NCI-H226 (cell line): Measurements from ENCODE around the gene ING5.

Experiments used
- DNase-seq: peaks from one replicate; pipeline ENCODE4 v3.0.0-alpha.2; 2015

The ING5 gene

DNA sequence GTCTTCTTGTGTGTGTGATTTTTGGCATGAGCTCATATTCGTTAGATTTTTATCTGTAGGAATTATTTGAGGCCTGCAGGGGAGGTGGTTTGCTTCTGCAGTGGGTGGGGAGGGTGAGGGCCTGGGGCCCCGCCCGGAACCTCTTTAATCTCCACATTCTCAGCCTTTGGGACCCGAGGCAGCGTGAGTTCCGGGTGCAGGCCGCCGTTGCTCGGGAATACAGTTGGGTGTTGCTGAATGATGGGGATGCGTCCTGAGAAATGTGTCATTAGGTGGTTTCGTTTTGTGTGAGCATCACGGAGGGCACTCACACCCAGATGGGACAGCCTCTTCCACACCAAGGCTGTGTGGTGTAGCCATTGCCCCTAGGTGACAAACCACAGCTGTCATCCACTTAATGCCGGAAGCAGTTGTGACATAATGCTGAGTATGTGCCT, 61.1 kb downstream of the ING5 start:
- no peak for DNase-seq

DNA sequence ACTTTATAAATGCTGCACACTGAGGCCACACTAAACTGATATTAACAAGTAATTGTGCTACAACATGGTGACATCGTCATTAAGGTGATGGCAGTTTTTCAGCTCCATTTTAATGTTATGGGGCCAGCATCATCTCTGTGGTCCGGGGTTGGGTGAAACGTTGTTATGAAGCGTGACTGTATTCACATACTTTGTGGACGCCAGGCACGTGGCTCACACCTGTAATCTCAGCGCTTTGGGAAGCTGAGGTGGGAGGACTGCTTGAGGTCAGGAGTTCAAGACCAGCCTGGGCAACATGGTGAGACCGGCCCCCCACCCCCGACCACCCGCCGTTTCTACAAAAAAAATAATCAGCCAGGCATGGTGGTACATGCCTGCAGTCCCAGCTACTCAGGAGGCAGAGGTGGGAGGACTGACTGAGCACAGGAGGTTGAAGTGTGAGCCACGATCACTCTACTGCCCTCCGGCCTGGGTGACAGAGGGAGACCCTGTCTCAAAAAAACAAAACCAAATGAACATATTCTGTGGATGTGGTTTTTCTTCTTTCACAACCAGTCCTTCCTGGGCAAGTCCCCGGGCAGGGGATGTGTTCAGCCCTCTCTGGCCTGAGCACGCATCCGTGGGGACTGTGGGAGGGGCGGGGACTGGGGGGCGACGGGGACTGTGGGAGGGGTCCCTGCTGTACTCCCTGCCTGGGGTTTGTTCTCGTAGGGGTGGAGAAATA, 61.9 kb downstream of the ING5 start:
- no peak for DNase-seq

GRCh38 chr2:241764275-241765241, 62.7 kb downstream of the ING5 start:
- no peak for DNase-seq

DNA sequence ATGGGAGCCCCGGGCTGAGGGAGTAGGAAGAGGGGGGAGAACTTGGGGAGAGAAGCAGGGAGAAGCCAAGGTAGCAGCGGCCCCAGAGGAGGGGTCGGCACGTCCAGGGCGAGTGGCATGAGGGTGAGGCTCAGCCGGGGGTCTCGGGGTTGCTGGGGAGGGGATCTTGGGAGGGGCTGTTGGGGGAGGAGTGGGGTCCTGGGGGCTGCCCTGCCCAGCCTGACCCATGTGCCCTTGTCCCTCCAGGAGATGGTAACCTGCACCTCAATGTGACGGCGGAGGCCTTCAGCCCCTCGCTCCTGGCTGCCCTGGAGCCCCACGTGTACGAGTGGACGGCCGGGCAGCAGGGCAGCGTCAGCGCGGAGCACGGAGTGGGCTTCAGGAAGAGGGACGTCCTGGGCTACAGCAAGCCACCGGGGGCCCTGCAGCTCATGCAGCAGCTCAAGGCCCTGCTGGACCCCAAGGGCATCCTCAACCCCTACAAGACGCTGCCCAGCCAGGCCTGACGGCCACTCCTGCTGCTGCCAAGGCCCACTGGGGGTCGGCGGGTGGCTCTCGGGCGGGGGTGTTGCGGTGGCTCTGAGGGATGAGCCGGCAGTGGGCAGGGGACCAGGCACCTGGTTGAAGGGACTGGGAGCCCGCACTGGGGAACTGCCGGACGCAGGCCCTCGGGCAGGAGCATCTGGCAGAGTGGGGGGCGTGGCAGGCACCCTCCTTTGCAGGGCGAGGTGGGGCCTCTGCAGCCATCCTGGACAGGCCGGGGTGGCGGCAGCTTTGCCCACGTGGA, 65.8 kb downstream of the ING5 start:
- DNase-seq: no peak

GRCh38 chr2:241768251-241768711, 66.4 kb downstream of the ING5 start:
- no peak for DNase-seq

GRCh38 chr2:241768850-241769249, 67.0 kb downstream of the ING5 start:
- DNase-seq: no peak

GRCh38 chr2:241769819-241770184, 68.0 kb downstream of the ING5 start:
- no peak for DNase-seq

DNA sequence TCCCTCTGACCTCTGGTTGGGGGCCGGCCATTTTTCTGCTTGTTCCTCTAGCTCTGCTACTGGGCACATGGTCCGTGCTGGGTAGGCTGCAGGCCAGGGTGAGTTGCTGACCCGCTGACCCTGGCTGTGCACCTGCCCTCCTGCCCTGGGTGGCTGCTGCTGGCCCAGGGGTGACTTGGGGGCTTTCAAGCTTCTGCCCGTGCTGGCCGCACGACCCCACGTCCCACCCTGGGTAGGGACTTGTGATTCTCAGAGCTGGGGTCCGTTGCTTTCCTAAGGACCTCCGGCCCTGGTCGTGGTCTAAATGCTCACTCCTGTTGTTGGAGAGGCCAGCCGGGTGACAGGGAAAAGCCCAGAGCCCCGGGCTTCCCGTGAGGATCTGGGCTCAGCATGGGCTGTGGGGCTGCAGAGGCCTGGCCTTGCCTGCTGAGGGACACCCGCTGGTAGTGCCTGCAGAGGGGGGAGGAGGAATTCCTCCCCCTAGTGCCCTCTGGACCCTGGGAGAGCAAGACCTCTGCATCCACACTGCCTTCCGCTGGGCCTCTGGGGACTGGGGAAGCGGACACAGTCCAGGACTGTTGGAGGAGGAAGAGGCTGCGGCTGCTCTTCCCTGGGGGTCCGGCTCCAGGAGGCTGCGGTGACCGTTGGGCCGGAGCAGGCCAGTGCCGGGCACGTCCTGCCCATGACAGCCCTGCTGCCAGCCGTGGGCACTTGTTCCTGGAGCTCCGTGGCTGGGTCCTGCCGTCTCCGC, 68.5 kb downstream of the ING5 start:
- no peak for DNase-seq

DNA sequence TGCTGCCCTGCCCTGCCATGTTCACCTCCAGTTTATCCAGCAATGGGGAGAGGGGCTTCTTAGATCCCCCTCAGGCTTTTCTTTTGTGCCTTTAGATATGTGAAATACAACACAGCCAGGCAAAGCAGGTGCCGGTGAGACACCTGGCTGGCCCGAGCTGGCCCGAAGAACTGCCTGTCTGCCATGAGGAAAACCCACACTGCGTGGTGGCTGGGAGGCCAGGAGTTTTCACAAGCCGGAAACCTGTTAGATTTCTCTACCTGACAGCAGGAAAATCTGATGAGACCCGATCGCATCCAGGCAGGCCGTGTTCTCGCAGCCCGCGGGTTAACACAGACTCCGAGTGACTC, 69.1 kb downstream of the ING5 start:
- no peak for DNase-seq

- DNase-seq: no peak
Measured at GRCh38 chr2:241771286-241772062, 69.6 kb downstream of the ING5 start.

- no peak for DNase-seq
Measured at GRCh38 chr2:241772063-241772499, 70.2 kb downstream of the ING5 start.

GRCh38 chr2:241773511-241774418, 71.9 kb downstream of the ING5 start:
- no peak for DNase-seq

DNA sequence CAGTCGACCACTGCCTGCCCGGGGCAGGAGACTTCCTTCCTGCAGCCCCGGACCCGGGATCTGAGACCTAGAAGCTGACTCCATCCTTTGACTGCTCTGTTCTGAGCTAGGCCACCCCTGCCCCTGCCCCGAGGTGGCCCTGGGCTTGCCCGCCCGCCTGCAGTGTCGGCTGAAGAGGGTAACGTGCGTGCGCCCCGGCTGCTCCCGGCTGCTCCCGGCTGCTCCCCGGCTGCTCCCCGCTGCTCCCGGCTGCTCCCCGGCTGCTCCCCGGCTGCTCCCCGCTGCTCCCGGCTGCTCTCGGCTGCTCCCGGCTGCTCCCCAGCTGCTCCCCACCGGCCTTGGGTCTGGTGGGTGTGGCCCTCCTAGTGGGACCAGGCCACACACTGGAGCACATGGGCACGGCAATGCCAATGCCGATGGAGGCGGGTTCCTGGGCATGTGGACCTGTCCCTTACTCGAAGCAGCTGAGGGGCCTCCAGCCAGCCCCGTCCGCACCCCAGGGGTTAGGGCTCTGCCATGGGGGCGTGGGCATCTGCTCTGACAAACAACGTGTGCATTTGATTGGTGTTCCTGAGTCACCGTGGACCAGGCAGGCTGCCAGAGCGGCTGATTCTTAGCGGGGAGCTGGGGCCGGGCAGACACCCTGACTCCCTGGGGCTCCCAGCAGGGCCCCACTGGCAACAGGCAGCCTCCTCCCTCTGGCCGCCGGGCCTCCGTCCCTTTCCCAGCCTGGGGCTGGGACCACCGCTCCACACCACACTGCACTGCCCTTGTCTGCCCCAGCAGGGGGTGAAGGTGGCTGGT, 72.8 kb downstream of the ING5 start:
- DNase-seq: peak; percentile 82

DNA sequence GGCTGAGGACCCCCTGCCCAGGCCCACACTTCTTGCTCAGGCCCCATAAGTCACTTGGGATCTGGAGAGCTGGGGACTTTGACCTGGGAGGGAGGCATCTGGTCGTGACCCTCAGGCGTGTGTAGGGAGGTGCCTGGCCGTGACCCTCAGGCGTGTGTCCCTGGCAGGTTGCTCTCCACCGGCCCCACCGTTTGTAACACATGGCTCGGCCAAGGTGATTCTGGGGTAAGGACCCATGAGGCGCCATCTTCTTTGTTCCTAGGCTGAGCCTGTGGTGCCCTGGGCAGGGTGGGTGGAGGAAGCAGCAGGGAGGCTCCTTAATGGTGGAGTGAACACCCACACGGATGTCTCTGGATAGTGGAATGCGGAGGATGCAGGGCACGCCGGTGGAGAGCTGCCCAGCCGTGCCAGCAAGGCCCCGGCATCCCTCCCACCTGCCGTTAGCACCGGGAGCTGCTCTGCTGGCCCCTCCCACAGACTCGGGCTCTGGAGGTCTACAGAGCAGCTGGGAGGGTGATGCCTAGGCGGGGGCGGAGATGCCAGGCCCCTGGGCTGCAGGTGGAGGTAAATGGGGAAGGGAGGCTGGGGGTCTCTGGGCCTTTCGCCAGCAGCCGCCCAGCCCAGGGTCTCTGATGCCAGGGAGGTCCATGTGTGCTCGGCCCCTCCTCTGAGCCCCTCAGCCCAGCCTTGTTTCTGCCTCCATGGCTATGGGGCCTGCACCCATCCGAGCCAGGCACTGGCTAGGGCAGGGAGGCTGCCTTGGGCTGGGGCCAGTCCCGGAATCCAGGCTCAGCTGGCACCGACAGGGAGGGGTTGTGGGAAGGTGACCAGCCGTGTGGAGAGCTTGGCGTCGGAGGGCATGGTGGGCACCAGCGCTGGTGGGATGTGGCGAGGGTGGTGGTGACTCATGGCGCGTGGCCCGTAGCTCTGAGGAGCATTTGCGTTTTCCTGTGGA, 73.7 kb downstream of the ING5 start:
- peak; percentile 87 for DNase-seq

- no peak for DNase-seq
Measured at GRCh38 chr2:241776336-241777169, 74.7 kb downstream of the ING5 start, which contains the start of gene GAL3ST2. TSS of gene GAL3ST2 (plus strand) at chr2:241776822. CDS start at chr2:241776956, 134 bp downstream.

DNA sequence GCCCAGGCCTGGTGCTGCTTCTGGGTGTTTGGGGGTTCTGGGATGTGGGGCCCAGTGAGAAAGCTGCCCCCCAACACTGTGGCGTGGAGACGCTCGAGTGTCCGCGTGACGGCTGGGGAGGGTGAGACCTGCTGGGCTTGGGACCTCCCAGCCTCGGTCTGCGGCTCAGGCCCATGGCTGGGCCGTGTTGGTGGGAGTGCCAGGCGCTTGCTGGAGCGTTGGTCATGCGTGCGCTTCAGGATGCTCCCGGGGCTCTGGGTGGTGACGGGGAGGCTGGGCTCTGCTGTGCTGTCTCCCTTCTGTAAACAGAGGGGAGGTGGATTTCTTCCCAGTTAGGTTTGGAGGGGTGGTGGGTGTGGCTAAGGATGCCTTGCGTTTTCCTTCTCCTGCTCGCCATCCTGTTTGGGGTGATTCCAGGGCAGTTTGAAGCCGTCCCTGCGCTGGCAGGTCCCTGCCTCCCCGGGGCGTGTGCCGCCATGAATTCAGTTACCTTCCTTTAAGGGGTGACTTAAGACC, 75.4 kb downstream of the ING5 start:
- no peak for DNase-seq
